Osteocyte (in vitro differentiated cells): ENCODE results near the gene PCAT6. TPM values are rescaled to one million over a fixed set of nuclear protein-coding genes. Genes with fewer than 3 reads are reported as not detected.

Experiments used
- DNase-seq: peaks from one replicate; pipeline ENCODE4 v3.0.0; 2021; ENCODE audit warnings: mixed read lengths; ENCODE audit not compliant: unreplicated experiment; ENCODE audit errors: extremely low spot score
- H3K27ac Mint-ChIP-seq: one replicate; pipeline ENCODE4 v1.8.0; 2021; ENCODE audit warnings: mild to moderate bottlenecking, mixed read lengths; ENCODE audit not compliant: unreplicated experiment
- H3K27me3 Mint-ChIP-seq: one replicate; pipeline ENCODE4 v1.8.0; 2021; ENCODE audit warnings: mixed read lengths; ENCODE audit not compliant: unreplicated experiment
- H3K36me3 Mint-ChIP-seq: one replicate; pipeline ENCODE4 v1.8.0; 2021; ENCODE audit warnings: mixed read lengths; ENCODE audit not compliant: unreplicated experiment
- H3K4me1 Mint-ChIP-seq: one replicate; pipeline ENCODE4 v1.8.0; 2021; ENCODE audit warnings: mixed read lengths; ENCODE audit not compliant: unreplicated experiment
- H3K4me3 Mint-ChIP-seq: one replicate; pipeline ENCODE4 v1.8.0; 2021; ENCODE audit warnings: mild to moderate bottlenecking, moderate library complexity, mixed read lengths; ENCODE audit not compliant: unreplicated experiment
- H3K9me3 Mint-ChIP-seq: one replicate; pipeline ENCODE4 v1.8.0; 2021; ENCODE audit warnings: mixed read lengths; ENCODE audit not compliant: unreplicated experiment
- total RNA-seq: library from RNA; stranded (reverse); gene quantifications from 2 replicates; pipeline ENCODE4 v1.2.1, GENCODE V29; 2021
- TF ChIP-seq, protein P1 (sequence below): fragments of 200-600 bp; sonication (generic); IDR thresholded peaks from 2 replicates; pipeline ENCODE4 v1.5.0; 2021; ENCODE audit warnings: antibody characterized with exemption, mild to moderate bottlenecking, moderate library complexity

The PCAT6 gene
- total RNA-seq, 1 donor from 2014 or later: 3.8 TPM

- no peak overlapping the region for H3K27ac Mint-ChIP-seq
- H3K4me1 Mint-ChIP-seq: peaks cover 27% of the 10 kb centered on the region
- TF ChIP-seq, protein P1, sequence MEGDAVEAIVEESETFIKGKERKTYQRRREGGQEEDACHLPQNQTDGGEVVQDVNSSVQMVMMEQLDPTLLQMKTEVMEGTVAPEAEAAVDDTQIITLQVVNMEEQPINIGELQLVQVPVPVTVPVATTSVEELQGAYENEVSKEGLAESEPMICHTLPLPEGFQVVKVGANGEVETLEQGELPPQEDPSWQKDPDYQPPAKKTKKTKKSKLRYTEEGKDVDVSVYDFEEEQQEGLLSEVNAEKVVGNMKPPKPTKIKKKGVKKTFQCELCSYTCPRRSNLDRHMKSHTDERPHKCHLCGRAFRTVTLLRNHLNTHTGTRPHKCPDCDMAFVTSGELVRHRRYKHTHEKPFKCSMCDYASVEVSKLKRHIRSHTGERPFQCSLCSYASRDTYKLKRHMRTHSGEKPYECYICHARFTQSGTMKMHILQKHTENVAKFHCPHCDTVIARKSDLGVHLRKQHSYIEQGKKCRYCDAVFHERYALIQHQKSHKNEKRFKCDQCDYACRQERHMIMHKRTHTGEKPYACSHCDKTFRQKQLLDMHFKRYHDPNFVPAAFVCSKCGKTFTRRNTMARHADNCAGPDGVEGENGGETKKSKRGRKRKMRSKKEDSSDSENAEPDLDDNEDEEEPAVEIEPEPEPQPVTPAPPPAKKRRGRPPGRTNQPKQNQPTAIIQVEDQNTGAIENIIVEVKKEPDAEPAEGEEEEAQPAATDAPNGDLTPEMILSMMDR: no peak
- H3K4me3 Mint-ChIP-seq: no peak overlapping the region
- H3K9me3 Mint-ChIP-seq: no peaks in the 10 kb centered on the region
- H3K36me3 Mint-ChIP-seq: peaks cover 1% of the 10 kb centered on the region
- DNase-seq: no peak
- H3K27me3 Mint-ChIP-seq: no peaks in the 10 kb centered on the region
These were observed 14.1 kb upstream of the PCAT6 start for GRCh38 chr1:202796670-202797069.

DNA sequence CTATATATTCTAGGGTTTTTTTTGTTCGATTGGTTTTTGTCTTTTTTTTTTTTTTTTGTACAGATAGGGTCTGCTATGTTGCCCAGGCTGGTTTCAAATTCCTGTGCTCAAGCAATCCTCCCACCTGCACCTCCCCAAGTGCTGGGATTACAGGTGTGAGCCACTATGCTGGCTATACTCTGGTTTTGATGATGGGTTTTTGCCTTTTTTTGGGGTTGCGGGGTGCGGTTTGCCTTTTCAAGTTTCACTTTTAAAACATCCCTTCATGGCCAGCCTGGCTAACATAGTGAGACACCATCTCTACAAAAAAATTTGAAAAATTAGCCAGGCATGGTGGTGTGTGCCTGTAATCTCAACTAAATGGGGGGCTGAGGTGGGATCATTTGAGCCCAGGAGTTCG is 12.5 kb upstream of the PCAT6 start:
- no peak overlapping the region for H3K27ac Mint-ChIP-seq

GRCh38 chr1:202798792-202799331 is 11.9 kb upstream of the PCAT6 start:
- TF ChIP-seq, protein P1: no peak
- peaks cover 41% of the 10 kb centered on the region for H3K4me1 Mint-ChIP-seq
- no peak for DNase-seq
- H3K4me3 Mint-ChIP-seq: no peak overlapping the region
- H3K27me3 Mint-ChIP-seq: no peaks in the 10 kb centered on the region
- no peaks in the 10 kb centered on the region for H3K9me3 Mint-ChIP-seq
- peaks cover 1% of the 10 kb centered on the region for H3K36me3 Mint-ChIP-seq
- H3K27ac Mint-ChIP-seq: no peak overlapping the region

More for the DNA sequence above, 12.5 kb upstream of the PCAT6 start:
- Mint-ChIP-seq H3K27me3 (no peaks in the 10 kb centered on the region), H3K9me3 (no peaks in the 10 kb centered on the region), H3K4me3 (no peak overlapping the region), H3K36me3 (peaks cover 1% of the 10 kb centered on the region), H3K4me1 (peaks cover 39% of the 10 kb centered on the region)
- TF ChIP-seq, protein P1: no peak
- DNase-seq: no peak

DNA sequence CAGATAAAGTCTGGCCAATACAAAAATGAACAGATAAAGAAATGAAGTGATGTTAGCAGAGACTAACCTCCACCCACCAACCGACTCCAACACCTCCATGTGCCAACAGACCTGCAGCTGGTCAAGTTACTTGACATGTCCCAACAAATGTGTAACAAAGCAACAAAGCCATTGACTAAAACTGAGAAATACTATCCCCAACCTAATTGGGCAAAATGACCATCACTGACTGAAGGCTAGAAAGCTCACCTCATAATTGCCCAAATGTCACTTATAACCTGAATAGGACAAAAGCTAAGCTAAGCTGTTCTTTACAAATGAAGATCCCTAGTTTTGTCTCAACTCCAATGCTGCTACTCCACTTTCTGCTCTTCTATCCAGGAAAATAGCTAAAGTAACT is 10.0 kb upstream of the PCAT6 start:
- Mint-ChIP-seq H3K27me3 (no peaks in the 10 kb centered on the region), H3K4me1 (peaks cover 46% of the 10 kb centered on the region), H3K27ac (no peak overlapping the region), H3K36me3 (peaks cover 1% of the 10 kb centered on the region), H3K9me3 (no peaks in the 10 kb centered on the region), H3K4me3 (no peak overlapping the region)
- TF ChIP-seq, protein P1: no peak
- DNase-seq: no peak

- Mint-ChIP-seq H3K36me3 (peaks cover 1% of the 10 kb centered on the region), H3K4me3 (no peak overlapping the region), H3K27ac (no peak overlapping the region), H3K4me1 (peaks cover 50% of the 10 kb centered on the region), H3K27me3 (no peaks in the 10 kb centered on the region), H3K9me3 (no peaks in the 10 kb centered on the region)
- TF ChIP-seq, protein P1: no peak
- no peak for DNase-seq
These were observed 9.6 kb upstream of the PCAT6 start for GRCh38 chr1:202801175-202801574.
